ENCODE measurements around the gene ITPRID2.
"Not testable (repeated sequence)": the region's sequence is repeated elsewhere in the genome, so short reads cannot be mapped to it uniquely, and the experiment has no call there.

ITPRID2 gene

GRCh38 chr2:181955010-181955409, 63.5 kb downstream of the ITPRID2 start:
- H3K4me3 ChIP-seq (ENCODE audit: low read depth, low read length) = no peak overlapping the region
- no peaks in the 10 kb centered on the region for H3K36me3 ChIP-seq (ENCODE audit: control insufficient read depth, insufficient read depth, low read length)
- peaks cover 3% of the 10 kb centered on the region for H3K4me1 ChIP-seq (ENCODE audit: control insufficient read depth, insufficient read depth, low read length)
- no peak overlapping the region for H3K9ac ChIP-seq (ENCODE audit: low read depth, low read length)
- H3K9me3 ChIP-seq (ENCODE audit: control insufficient read depth, insufficient read depth, low read length) = no peaks in the 10 kb centered on the region
- no peaks in the 10 kb centered on the region for H3K27me3 ChIP-seq (ENCODE audit: control insufficient read depth, insufficient read depth, low read length)

DNA sequence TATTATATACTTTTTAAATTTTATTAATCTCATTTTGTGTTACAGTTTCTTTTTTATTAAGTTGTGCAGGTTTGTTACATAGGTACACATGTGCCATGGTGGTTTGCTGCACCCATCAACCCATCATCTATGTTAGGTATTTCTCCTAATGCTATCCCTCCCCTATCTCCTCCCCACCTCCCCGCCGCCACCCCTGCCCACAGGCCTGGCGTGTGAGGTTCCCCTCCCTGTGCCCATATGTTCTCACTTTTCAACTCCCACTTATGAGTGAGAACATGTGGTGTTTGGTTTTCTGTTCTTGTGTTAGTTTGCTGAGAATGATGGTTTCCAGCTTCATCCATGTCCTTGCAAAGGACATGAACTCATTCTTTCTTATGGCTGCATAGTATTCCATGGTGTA, 64.3 kb downstream of the ITPRID2 start:
- not testable (repeated sequence) for H3K36me3 ChIP-seq (ENCODE audit: control insufficient read depth, insufficient read depth, low read length); H3K4me1 ChIP-seq (ENCODE audit: control insufficient read depth, insufficient read depth, low read length); H3K9me3 ChIP-seq (ENCODE audit: control insufficient read depth, insufficient read depth, low read length); H3K27me3 ChIP-seq (ENCODE audit: control insufficient read depth, insufficient read depth, low read length); H3K9ac ChIP-seq (ENCODE audit: low read depth, low read length); H3K4me3 ChIP-seq (ENCODE audit: low read depth, low read length)

DNA sequence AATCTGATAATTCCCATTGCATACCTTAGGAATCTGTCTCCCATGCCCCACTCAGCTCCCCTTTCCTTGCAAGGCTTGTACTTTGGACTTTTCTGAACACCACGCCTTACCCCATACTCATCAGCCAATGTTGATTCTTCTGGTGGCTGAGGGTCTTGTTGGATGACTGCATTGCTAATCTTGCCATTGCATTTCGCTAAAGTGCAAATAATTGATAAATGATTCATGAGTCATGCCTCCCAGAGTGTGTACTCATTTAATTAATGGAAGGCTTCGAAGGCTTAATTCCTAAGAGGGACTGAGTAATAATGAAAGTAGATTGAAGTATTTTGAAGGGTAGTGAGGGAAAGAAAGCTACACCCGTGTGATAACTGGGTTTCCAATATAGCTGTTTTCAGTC, 66.1 kb downstream of the ITPRID2 start:
- H3K36me3 ChIP-seq (ENCODE audit: control insufficient read depth, insufficient read depth, low read length) = no peaks in the 10 kb centered on the region
- peaks cover 3% of the 10 kb centered on the region for H3K4me1 ChIP-seq (ENCODE audit: control insufficient read depth, insufficient read depth, low read length)
- no peaks in the 10 kb centered on the region for H3K9me3 ChIP-seq (ENCODE audit: control insufficient read depth, insufficient read depth, low read length)
- no peak overlapping the region for H3K9ac ChIP-seq (ENCODE audit: low read depth, low read length)
- no peaks in the 10 kb centered on the region for H3K27me3 ChIP-seq (ENCODE audit: control insufficient read depth, insufficient read depth, low read length)
- H3K4me3 ChIP-seq (ENCODE audit: low read depth, low read length) = no peak overlapping the region

GRCh38 chr2:181958726-181959125, 67.2 kb downstream of the ITPRID2 start:
- peaks cover 2% of the 10 kb centered on the region for H3K4me1 ChIP-seq (ENCODE audit: control insufficient read depth, insufficient read depth, low read length)
- no peak overlapping the region for H3K9ac ChIP-seq (ENCODE audit: low read depth, low read length)
- H3K4me3 ChIP-seq (ENCODE audit: low read depth, low read length) = no peak overlapping the region
- H3K27me3 ChIP-seq (ENCODE audit: control insufficient read depth, insufficient read depth, low read length) = no peaks in the 10 kb centered on the region
- no peaks in the 10 kb centered on the region for H3K36me3 ChIP-seq (ENCODE audit: control insufficient read depth, insufficient read depth, low read length)
- no peaks in the 10 kb centered on the region for H3K9me3 ChIP-seq (ENCODE audit: control insufficient read depth, insufficient read depth, low read length)

- no peak overlapping the region for H3K9ac ChIP-seq (ENCODE audit: low read depth, low read length)
Measured at GRCh38 chr2:181959508-181959907, 68.0 kb downstream of the ITPRID2 start.

DNA sequence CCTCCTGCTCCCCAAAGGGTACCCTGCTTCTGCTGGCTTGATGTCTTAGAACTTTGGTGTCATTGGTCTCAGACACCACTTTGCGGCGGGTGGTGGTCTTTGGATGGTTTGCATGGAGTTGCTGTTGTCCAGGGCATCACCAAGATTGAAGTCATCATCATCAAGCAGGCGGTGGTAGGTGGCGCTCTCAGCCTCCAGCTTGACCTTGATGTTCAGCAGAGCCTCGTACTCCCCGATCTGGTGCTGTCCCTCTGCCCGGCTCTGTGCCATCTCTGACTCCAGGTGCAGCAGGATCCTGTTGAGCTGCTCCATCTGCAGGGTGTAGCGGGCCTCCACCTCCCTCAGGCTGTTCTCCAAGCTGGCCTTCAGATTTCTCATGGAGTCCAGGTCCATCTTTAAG, 69.6 kb downstream of the ITPRID2 start:
- H3K9ac ChIP-seq (ENCODE audit: low read depth, low read length); H3K36me3 ChIP-seq (ENCODE audit: control insufficient read depth, insufficient read depth, low read length); H3K4me3 ChIP-seq (ENCODE audit: low read depth, low read length); H3K9me3 ChIP-seq (ENCODE audit: control insufficient read depth, insufficient read depth, low read length); H3K27me3 ChIP-seq (ENCODE audit: control insufficient read depth, insufficient read depth, low read length); H3K4me1 ChIP-seq (ENCODE audit: control insufficient read depth, insufficient read depth, low read length): not testable (repeated sequence)

More at GRCh38 chr2:181959508-181959907, 68.0 kb downstream of the ITPRID2 start:
- Histone ChIP-seq H3K4me1 (ENCODE audit: control insufficient read depth, insufficient read depth, low read length) (no peaks in the 10 kb centered on the region), H3K27me3 (ENCODE audit: control insufficient read depth, insufficient read depth, low read length) (no peaks in the 10 kb centered on the region), H3K36me3 (ENCODE audit: control insufficient read depth, insufficient read depth, low read length) (no peaks in the 10 kb centered on the region), H3K4me3 (ENCODE audit: low read depth, low read length) (no peak overlapping the region), H3K9me3 (ENCODE audit: control insufficient read depth, insufficient read depth, low read length) (no peaks in the 10 kb centered on the region)

DNA sequence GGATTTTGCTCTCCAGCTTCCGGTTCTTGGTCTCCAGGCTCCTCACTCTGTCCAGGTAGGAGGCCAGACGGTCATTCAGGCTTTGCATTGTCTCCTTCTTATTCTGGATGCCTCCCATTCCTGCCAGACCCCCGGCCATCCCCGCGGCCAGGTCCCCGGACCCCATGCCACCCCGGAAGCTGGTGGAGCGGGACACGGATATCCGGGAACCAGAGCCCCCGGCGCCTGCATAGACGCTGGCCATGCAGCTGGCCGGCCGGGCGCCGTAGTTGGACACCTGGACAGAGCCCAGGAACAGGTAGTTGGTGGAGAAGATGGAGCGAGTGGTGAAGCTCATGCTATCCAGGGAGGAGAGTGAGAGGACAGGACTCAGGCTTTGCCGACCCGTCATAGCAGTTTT, 70.6 kb downstream of the ITPRID2 start:
- Histone ChIP-seq H3K9ac (ENCODE audit: low read depth, low read length) (no peak overlapping the region), H3K4me3 (ENCODE audit: low read depth, low read length) (no peak overlapping the region), H3K4me1 (ENCODE audit: control insufficient read depth, insufficient read depth, low read length) (no peaks in the 10 kb centered on the region), H3K36me3 (ENCODE audit: control insufficient read depth, insufficient read depth, low read length) (no peaks in the 10 kb centered on the region), H3K27me3 (ENCODE audit: control insufficient read depth, insufficient read depth, low read length) (no peaks in the 10 kb centered on the region), H3K9me3 (ENCODE audit: control insufficient read depth, insufficient read depth, low read length) (no peaks in the 10 kb centered on the region)

DNA sequence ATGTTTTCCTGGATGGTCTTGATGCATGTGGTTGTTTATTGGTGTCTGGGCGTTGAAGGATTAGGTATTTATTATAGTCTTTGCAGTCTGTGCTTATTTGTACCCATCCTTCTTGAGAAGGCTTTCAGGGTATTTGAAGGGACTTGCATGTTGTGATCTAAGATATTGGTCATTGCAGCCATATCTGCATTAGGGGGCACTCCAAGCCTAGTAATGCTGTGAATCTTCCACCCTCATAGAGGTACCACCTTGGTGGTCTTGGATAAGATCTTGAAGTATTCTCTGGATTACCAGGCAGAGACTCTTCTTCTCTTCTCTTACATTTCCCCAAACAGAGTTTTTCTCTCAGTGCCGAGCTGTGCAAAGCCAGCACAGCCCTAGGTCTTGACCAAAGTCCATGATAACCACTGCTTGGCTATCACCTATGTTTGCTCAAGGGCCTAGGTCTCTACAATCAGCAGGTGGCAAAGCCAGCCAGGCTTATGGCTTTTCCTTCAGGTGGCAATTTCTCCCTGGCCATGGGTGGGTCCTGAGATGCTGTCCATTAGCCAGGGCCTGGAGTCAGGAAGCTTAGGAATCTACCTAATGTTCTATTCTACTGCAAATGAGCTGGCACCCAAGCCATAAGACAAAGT, 78.7 kb downstream of the ITPRID2 start:
- Histone ChIP-seq H3K36me3 (ENCODE audit: control insufficient read depth, insufficient read depth, low read length) (no peaks in the 10 kb centered on the region), H3K4me3 (ENCODE audit: low read depth, low read length) (no peak overlapping the region), H3K27me3 (ENCODE audit: control insufficient read depth, insufficient read depth, low read length) (no peaks in the 10 kb centered on the region)

DNA sequence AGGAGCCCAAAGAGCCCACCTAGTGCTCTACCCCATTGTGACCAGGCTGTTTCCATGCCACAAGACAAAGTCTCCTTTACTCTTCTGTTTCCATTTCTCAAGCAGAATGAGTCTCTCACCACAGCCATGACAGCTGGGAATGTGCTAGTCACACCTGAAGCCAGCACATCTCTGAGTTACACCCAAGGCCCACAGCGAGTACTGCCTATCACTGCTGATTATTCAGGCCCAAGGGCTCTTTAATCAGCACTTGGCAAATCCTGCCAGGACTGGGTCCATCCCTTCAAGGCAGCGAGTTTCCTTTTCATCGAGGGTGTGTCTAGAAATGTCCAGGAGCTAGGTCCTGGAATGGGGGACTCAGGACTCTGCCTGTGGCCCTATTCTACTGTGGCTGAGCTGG, 79.5 kb downstream of the ITPRID2 start:
- Histone ChIP-seq H3K9ac (ENCODE audit: low read depth, low read length) (no peak overlapping the region), H3K4me3 (ENCODE audit: low read depth, low read length) (no peak overlapping the region), H3K9me3 (ENCODE audit: control insufficient read depth, insufficient read depth, low read length) (no peaks in the 10 kb centered on the region), H3K4me1 (ENCODE audit: control insufficient read depth, insufficient read depth, low read length) (no peaks in the 10 kb centered on the region), H3K27me3 (ENCODE audit: control insufficient read depth, insufficient read depth, low read length) (no peaks in the 10 kb centered on the region), H3K36me3 (ENCODE audit: control insufficient read depth, insufficient read depth, low read length) (no peaks in the 10 kb centered on the region)

More for the DNA sequence above, 78.7 kb downstream of the ITPRID2 start:
- Histone ChIP-seq H3K9ac (ENCODE audit: low read depth, low read length) (no peak overlapping the region), H3K4me1 (ENCODE audit: control insufficient read depth, insufficient read depth, low read length) (no peaks in the 10 kb centered on the region), H3K9me3 (ENCODE audit: control insufficient read depth, insufficient read depth, low read length) (no peaks in the 10 kb centered on the region)

DNA sequence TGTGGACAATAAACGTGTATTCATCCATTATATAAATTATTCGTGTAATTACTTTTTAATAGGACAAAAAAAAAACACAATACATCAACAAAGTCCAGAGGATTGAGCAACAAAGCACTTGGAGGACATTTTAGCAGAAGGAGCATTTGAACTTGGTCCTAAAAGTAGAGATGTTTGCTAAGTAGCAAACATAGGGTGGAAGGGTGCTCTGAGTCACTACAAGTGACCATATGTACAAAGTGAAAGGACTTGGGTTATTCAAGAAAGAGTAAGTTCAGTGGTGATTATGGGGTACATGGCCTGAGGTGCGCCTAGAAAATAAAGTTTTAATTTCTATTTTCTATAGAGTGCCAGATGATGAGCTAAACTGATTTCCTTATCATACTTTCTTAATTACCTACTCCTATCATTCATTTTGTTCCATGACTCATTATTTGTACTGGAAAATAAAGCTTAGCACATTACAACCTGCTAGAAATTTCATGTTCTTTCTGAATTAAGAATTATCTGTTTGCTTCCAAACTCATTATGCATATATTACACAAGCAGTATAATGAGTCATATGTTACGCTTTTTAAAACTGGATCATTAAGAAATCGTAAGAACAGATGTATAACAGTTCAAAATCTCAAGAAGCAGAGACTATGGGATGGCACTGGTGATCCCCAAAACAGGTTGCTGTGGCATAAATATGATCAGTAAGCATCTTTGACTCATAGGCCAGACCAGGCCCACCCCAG, 81.1 kb downstream of the ITPRID2 start:
- Histone ChIP-seq H3K36me3 (ENCODE audit: control insufficient read depth, insufficient read depth, low read length) (no peaks in the 10 kb centered on the region), H3K9me3 (ENCODE audit: control insufficient read depth, insufficient read depth, low read length) (no peaks in the 10 kb centered on the region), H3K27me3 (ENCODE audit: control insufficient read depth, insufficient read depth, low read length) (no peaks in the 10 kb centered on the region), H3K4me1 (ENCODE audit: control insufficient read depth, insufficient read depth, low read length) (no peaks in the 10 kb centered on the region), H3K9ac (ENCODE audit: low read depth, low read length) (no peak overlapping the region), H3K4me3 (ENCODE audit: low read depth, low read length) (no peak overlapping the region)

- no peaks in the 10 kb centered on the region for H3K27me3 ChIP-seq (ENCODE audit: control insufficient read depth, insufficient read depth, low read length)
- H3K9ac ChIP-seq (ENCODE audit: low read depth, low read length) = no peak overlapping the region
- H3K4me1 ChIP-seq (ENCODE audit: control insufficient read depth, insufficient read depth, low read length) = no peaks in the 10 kb centered on the region
- no peaks in the 10 kb centered on the region for H3K36me3 ChIP-seq (ENCODE audit: control insufficient read depth, insufficient read depth, low read length)
- no peak overlapping the region for H3K4me3 ChIP-seq (ENCODE audit: low read depth, low read length)
- H3K9me3 ChIP-seq (ENCODE audit: control insufficient read depth, insufficient read depth, low read length) = no peaks in the 10 kb centered on the region
Measured at GRCh38 chr2:181973171-181973783, 81.7 kb downstream of the ITPRID2 start.

All from iPS-15b (cell line).